Measurements from ENCODE around the gene PCYT2. TPM values are rescaled to one million over a fixed set of nuclear protein-coding genes. Genes with fewer than 3 reads are reported as not detected.

Gene PCYT2
- total and polyA plus RNA-seq, 10 of the 15 experiments (the other 5 are each of a cell fraction or from before 2014, with no cell fraction given), result 0.63 to 72.0 (median 45.0) TPM

DNA sequence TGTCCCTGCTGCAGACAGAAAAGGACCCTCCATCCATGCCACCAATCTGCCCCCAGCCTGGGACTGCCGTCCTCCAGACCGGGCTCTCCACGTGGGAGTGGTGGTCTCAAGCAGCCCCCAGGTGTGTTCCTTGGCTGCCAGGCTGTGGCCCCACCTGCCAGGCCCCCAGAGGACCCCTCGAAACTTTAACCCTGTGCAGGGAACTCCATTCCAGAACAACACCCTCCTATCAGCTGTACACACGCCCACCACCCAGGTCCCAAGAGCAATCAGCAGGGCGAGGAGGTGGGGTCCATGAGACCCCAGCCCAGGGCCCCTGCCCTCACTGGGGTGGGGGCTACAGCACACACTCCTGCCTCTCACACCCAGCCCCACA lies 24.5 kb upstream of the PCYT2 start (continued):
- TF ChIP-seq BMI1 (IDR thresholded peaks at IDR 0.05; ENCODE audit: borderline replicate concordance) (no peak), RBBP5 (conservative IDR thresholded peaks at IDR 0.05) (no peak), RUNX3 (IDR thresholded peaks at IDR 0.05; ENCODE audit: low read length) (no peak)

DNA sequence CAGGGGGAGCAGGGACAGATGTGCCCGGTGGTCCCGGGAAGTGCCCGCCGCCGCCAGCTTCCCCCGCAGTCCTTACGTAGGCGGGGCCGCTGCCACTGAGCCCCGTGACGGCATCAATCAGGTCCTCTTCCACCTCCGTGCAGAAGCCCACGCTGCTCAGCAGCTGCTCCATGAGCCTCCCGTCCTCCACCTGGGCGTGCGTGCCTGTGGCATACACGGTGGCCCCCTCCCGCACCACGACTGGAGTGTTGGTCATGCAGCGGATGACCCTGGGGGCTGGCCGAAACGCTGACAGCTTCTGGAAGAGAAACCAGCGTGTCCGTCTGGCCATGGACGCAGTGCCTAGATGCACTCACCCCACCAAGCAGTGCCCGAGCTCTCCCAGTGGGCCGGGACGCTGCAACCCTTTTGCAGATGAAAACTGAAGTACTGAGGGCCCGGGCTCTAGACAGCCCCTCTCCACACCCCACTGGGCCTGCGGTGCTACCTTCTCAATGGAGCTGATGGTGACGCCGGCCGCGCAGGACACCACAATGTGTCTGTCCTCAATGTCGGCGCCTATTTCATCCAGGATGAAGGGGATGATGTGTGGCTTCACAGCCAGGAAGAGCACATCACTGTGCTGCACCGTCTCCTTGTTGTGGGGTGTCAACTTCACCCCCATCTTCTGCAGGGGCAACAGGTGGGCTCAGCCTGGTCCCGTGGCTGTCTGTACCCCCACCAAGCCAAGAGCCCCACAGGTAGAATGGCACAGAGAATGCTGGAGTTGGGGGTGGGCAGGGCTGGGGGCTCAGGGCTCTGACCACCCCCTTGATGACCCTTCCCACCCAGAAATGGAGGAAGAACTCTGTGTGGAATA lies 23.9 kb upstream of the PCYT2 start:
- no peak for DNase-seq (ENCODE audit: low read depth, low spot score)
- ChIA-PET POLR2A (no interaction called here), RAD21 (ENCODE audit: unreplicated experiment) (no interaction called here), CTCF (interaction anchor here (1.2 to 1.4 kb wide), 2 partner anchors 7 to 65 kb away, joined by 5 read pairs; partner anchors contain the start of gene MAFG), SMC1A (ENCODE audit: uncharacterized antibody, unreplicated experiment) (interaction anchor here (1.0 kb wide), 1 partner anchor 19 kb away, joined by 3 read pairs; no protein-coding TSS in a partner anchor)
- Histone ChIP-seq H3K27ac (ENCODE audit: control insufficient read depth, insufficient read depth) (no peak overlapping the region), H3K9ac (ENCODE audit: control insufficient read depth, insufficient read depth, low read length) (no peak overlapping the region), H4K20me1 (ENCODE audit: control insufficient read depth, insufficient read depth) (no peaks in the 10 kb centered on the region), H3K4me1 (ENCODE audit: control insufficient read depth, insufficient read depth, low read length) (peaks cover 13% of the 10 kb centered on the region), H3K36me3 (ENCODE audit: control insufficient read depth in 2 of 2, insufficient read depth in 2 of 2, low read length in 1 of 2) (peaks cover 0 to 2% of the 10 kb centered on the region in 2 experiments; a peak in 1 of 4 replicates), H2AFZ (ENCODE audit: control insufficient read depth, low read depth, low read length) (no peak overlapping the region), H3K9me3 (replicated peaks; ENCODE audit: control insufficient read depth, insufficient read depth, low read length) (no peaks in the 10 kb centered on the region), H3K4me3 (no peak overlapping the region), H3K4me2 (ENCODE audit: control insufficient read depth, insufficient read depth) (no peak overlapping the region), H3K79me2 (ENCODE audit: control insufficient read depth, insufficient read depth, low read length) (peaks cover 10% of the 10 kb centered on the region), H3K27me3 (replicated peaks in 1 of 2; ENCODE audit: control insufficient read depth in 2 of 2, insufficient read depth in 2 of 2, low read length in 1 of 2) (no peaks in the 10 kb centered on the region)
- no peak for FAIRE-seq
- ATAC-seq, result no peak
- intact Hi-C loops (cut with micrococcal nuclease; ENCODE audit: unreplicated experiment), result no loop called here
- in situ Hi-C loops (cut with MboI), result no loop called here
- 88% methylated on average over 30 of the region's 38 CpGs for WGBS (ENCODE audit: insufficient coverage, insufficient replicate concordance, low lambda C conversion rate, missing lambda C conversion rate)
- no TSS peak for BruUV-seq (replicated peaks)
- no peak for TF ChIP-seq PML (IDR thresholded peaks at IDR 0.05; ENCODE audit: low read length)
- TF ChIP-seq, protein P1, sequence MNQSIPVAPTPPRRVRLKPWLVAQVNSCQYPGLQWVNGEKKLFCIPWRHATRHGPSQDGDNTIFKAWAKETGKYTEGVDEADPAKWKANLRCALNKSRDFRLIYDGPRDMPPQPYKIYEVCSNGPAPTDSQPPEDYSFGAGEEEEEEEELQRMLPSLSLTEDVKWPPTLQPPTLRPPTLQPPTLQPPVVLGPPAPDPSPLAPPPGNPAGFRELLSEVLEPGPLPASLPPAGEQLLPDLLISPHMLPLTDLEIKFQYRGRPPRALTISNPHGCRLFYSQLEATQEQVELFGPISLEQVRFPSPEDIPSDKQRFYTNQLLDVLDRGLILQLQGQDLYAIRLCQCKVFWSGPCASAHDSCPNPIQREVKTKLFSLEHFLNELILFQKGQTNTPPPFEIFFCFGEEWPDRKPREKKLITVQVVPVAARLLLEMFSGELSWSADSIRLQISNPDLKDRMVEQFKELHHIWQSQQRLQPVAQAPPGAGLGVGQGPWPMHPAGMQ (IDR thresholded peaks at IDR 0.05; ENCODE audit: borderline replicate concordance), result no peak
- no peak for TF ChIP-seq TBL1XR1 (IDR thresholded peaks at IDR 0.05; ENCODE audit: low read depth, low read length)
- no peak for TF ChIP-seq SMC3 (IDR thresholded peaks at IDR 0.05; ENCODE audit: borderline replicate concordance, low read length)
- TF ChIP-seq SUPT20H (IDR thresholded peaks at IDR 0.05; ENCODE audit: borderline replicate concordance, control insufficient read depth, low read depth, low read length), result no peak
- no peak for TF ChIP-seq CBFB (IDR thresholded peaks at IDR 0.05; ENCODE audit: low read depth)
- TF ChIP-seq, protein P2, sequence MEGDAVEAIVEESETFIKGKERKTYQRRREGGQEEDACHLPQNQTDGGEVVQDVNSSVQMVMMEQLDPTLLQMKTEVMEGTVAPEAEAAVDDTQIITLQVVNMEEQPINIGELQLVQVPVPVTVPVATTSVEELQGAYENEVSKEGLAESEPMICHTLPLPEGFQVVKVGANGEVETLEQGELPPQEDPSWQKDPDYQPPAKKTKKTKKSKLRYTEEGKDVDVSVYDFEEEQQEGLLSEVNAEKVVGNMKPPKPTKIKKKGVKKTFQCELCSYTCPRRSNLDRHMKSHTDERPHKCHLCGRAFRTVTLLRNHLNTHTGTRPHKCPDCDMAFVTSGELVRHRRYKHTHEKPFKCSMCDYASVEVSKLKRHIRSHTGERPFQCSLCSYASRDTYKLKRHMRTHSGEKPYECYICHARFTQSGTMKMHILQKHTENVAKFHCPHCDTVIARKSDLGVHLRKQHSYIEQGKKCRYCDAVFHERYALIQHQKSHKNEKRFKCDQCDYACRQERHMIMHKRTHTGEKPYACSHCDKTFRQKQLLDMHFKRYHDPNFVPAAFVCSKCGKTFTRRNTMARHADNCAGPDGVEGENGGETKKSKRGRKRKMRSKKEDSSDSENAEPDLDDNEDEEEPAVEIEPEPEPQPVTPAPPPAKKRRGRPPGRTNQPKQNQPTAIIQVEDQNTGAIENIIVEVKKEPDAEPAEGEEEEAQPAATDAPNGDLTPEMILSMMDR (IDR thresholded peaks at IDR 0.05 in 2 of 3, conservative IDR thresholded peaks at IDR 0.05 in 1 of 3; ENCODE audit: control insufficient read depth in 2 of 3, extremely low read depth in 1 of 3, insufficient read depth in 1 of 3, low read depth in 3 of 3, low read length in 3 of 3), result no peak
- no peak for TF ChIP-seq POLR2A (IDR thresholded peaks at IDR 0.05; ENCODE audit: low read depth, low read length)
- TF ChIP-seq SREBF1 (IDR thresholded peaks at IDR 0.05; ENCODE audit: low read length), result no peak
- TF ChIP-seq, protein P3, sequence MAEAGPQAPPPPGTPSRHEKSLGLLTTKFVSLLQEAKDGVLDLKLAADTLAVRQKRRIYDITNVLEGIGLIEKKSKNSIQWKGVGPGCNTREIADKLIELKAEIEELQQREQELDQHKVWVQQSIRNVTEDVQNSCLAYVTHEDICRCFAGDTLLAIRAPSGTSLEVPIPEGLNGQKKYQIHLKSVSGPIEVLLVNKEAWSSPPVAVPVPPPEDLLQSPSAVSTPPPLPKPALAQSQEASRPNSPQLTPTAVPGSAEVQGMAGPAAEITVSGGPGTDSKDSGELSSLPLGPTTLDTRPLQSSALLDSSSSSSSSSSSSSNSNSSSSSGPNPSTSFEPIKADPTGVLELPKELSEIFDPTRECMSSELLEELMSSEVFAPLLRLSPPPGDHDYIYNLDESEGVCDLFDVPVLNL (IDR thresholded peaks at IDR 0.05; ENCODE audit: low read depth, low read length), result no peak
- TF ChIP-seq, protein P4, sequence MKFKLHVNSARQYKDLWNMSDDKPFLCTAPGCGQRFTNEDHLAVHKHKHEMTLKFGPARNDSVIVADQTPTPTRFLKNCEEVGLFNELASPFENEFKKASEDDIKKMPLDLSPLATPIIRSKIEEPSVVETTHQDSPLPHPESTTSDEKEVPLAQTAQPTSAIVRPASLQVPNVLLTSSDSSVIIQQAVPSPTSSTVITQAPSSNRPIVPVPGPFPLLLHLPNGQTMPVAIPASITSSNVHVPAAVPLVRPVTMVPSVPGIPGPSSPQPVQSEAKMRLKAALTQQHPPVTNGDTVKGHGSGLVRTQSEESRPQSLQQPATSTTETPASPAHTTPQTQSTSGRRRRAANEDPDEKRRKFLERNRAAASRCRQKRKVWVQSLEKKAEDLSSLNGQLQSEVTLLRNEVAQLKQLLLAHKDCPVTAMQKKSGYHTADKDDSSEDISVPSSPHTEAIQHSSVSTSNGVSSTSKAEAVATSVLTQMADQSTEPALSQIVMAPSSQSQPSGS (IDR thresholded peaks at IDR 0.05; ENCODE audit: low read length), result no peak
- no peak for TF ChIP-seq DPF2 (IDR thresholded peaks at IDR 0.05)
- TF ChIP-seq CBX3 (IDR thresholded peaks at IDR 0.05; ENCODE audit: borderline replicate concordance, low read depth), result no peak
- no peak for TF ChIP-seq CHD4 (IDR thresholded peaks at IDR 0.05)
- no peak for TF ChIP-seq RCOR1 (conservative IDR thresholded peaks at IDR 0.05; ENCODE audit: low read depth, low read length)

All from GM12878 (cell line).